Muscle of arm (tissue), 12 donors: ENCODE results near the gene MIEF1. TPM values are rescaled to one million over a fixed set of nuclear protein-coding genes. Genes with fewer than 3 reads are reported as not detected.
"Not testable (repeated sequence)": the region's sequence is repeated elsewhere in the genome, so short reads cannot be mapped to it uniquely, and the experiment has no call there.

ENCODE experiments used
- DNase-seq: peaks from one replicate; pipeline ENCODE4 v3.0.0-alpha.2; 2013
- polyA plus RNA-seq, 12 donors: library from polyadenylated mRNA; unstranded; fragments of 120-200 nt; gene quantifications; one replicate each; pipeline ENCODE4 v1.2.1, GENCODE V29; 2013; ENCODE audit not compliant: insufficient read length in 12 of 12

MIEF1 gene
- polyA plus RNA-seq, 12 donors, result 13.6 to 31.2 (median 17.8) TPM; not detected in 1

DNA sequence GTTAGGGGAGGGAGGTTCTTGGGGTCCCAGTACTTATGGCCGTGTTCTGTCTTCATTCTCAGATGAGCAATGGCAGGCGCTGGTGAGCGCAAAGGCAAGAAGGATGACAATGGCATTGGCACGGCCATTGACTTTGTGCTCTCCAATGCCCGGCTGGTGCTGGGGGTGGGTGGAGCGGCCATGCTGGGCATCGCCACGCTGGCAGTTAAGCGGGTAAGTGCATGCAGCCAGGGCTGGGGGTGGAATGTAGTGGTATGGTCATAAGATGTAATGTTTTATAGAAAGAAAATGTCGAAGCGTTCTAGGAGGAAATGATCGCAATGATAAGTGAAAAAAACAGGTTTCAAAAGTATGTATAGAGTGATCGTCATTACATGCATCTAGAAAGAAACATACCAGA, 9.1 kb downstream of the MIEF1 start:
- no peak for DNase-seq

DNA sequence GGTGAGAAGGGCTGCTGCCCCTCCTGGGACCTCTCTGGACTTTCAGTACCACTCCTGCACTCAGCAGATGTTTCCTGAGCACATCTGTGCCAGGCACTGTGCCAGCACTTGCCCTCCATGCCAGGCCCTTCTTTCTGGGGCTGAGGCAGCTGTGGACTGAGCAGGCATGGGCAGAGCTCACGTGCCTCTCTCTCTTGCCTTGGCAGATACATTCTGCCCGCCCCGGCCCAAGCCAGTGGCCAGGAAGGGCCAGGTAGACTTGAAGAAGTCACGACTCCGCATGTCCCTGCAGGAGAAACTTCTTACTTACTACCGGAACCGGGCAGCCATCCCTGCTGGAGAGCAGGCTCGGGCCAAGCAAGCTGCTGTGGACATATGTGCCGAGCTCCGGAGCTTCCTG, 9.9 kb downstream of the MIEF1 start:
- DNase-seq, result no peak

DNA sequence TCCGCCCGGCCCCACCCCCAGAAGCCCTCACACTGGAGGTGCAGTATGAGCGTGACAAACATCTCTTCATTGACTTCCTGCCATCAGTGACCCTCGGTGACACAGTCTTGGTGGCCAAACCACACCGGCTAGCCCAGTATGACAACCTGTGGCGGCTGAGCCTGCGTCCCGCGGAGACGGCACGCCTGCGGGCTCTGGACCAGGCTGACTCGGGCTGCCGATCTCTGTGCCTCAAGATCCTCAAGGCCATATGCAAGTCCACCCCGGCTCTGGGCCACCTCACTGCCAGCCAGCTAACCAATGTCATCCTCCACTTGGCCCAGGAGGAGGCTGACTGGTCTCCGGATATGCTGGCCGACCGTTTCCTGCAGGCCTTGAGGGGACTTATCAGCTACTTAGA, 11.7 kb downstream of the MIEF1 start:
- no peak for DNase-seq

DNA sequence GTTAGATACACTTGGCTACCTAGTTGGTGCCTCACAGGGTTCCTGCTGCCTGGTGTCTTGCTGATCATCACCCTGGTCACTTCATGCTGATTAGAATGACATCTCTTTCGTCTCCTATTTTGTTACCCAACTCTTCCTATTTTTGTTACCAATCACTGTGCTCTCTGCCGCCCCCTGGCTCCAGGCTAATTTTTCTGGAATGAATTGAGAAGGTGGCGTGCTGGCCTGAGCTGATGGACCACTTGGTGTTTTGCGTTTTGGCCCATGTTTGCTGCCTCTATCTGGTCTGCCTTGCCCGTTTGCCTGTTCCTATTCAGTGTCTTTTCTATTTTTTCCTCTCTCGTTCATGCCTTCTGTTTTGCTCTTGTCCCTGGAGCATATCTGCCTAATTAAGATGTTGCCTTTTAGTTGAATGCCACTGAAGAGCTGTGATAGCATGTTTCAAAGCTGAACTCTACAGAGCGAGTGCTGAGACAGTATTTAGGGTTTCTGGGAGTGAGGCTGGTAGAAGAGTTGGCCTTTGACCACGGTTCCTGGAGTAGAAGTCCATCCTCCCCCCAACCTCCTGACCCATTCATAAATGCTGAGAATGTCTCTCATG, 12.4 kb downstream of the MIEF1 start:
- DNase-seq, result no peak

DNA sequence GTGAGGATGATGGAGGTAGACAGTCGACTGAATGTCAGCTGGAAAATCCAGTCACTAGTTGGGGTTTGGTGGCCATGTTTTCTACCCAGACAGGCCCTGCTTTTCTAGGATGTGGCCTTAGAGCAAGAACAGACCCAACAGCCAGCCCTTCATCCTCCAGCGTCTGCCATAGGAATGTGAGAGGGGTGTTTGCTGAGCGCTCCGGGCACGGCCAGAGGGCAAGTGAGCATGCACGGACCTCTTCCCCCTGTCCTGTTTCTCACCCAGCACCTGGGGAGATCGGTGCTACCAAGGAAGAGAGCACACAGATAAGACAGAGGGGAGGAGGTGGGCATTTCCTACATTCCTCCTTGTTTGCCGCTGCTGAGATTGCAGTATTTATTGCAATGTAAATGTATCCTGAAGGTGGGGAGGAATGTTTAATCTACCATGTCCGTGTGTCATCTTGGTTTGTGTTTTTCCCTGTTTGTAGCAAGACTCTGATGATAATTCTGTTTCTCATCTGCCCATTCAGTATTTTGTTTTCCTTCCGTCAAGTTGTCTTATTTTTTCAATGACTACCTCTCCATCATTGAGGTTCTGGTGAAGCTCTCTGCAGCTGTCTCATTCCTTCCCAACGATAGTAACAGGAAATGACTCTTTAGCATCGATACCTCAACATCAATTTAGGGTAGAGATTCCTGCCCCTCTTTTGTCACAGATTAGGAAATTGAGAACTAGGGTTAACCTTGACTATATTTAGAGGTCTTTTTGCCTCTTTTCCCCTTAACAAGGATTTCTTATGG, 13.4 kb downstream of the MIEF1 start:
- DNase-seq, result no peak

DNA sequence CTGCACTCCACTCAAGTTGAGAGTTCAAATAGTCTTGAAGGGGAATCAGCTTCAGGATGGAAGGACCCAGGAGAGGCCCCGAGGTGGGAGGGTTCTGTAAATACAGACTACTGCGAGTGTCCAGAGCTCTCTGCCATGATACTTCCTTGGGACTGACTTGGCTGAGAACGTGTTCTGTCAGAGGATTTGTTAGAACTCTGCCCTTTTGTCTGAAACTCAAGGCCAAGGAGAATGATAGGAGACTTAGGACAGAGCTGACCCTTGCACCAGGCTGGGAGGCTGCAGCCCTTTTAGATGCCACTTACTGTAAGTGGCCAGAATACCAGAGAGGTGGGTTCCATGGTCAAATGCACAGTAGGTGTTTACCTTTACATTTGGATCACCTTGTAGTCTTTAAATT, 15.4 kb downstream of the MIEF1 start:
- no peak for DNase-seq

DNA sequence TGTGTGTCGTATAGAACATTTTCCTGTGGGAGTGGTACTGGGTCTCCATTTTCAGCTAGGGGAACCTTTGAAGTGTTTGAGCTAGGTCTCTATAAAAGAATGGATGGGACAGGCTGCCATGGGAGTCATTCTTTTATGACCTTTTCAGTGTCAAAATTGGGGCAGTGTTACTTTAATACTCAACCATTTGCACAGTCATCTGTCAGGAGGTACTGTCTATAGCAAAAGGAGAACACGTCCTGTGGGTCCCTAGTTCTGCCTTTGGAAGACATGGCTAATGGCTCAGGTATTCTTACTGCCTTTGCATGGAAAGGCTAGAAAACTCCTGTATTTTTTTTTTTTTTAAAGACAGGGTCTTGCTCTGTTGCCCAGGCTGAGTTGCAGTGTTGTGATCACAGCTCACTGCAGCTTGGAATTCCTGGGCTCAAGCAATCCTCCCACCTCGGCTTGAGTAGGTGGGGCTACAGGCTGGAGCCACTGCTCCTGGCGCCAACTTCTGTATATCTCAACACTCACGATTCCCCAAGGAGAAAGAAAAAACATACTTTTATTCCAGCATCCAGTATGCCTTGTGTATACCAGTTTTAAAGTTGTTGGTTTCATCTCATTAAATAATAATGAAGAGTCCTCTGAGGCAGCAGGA, 16.2 kb downstream of the MIEF1 start:
- no peak for DNase-seq

DNA sequence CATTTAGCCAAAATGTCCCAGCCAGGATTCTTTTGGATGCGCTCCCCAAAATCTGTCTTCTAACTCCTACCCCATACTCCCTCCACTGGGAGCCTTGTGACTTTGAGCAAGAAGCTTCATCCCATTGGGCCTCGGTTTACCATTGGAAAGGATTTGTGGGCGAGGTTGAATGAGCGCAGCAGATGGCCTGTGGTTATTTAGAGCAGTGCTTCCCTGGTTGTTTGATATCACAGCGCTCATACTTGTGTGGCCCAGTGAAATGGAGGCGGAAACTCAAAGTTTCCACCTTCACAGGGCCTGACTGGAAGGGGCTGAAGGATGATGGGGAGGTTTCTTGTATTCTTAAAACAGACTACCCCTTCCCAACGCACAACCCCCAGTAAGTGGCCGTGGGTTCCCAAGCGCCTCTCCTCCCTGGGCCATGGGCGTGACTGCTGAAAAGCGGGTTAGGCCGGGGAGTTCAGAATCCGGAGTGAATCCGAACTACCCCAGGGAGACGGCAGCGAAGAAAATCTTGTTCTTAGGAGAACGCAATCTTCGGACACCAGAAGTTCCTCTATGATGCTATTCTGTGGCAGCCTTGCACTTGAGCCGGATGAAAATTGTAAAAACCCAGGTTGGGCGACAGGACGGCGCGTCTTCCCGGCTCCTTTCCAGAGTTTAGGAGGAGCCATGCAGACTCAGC, 17.0 kb downstream of the MIEF1 start:
- DNase-seq, result no peak

DNA sequence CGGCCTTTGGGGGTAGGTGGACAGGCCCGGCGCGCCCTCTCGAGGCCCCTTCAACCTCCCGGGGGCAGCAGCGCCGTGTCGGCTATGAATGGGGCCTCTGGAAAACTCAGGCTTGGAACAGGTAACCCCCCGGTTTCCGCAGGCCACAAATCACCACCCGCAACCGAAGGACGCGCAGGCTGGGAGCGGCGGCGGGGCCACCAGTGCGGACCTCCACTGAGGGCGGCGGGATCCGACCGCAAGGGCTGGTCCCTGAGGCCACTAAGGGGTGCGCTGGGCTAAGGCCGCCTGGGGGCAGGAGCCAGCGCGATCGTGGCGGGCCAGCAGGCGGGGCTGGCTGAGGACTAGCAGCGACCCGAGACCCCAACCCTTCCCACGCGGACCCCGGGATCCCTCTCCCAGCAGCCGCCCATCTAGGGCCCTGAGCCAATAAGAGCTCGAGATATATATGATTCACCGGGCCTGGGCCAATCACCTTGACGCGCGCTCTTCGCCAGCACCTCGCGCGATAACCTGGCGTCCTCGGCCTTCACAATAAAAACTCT, 17.7 kb downstream of the MIEF1 start:
- DNase-seq, result no peak

DNA sequence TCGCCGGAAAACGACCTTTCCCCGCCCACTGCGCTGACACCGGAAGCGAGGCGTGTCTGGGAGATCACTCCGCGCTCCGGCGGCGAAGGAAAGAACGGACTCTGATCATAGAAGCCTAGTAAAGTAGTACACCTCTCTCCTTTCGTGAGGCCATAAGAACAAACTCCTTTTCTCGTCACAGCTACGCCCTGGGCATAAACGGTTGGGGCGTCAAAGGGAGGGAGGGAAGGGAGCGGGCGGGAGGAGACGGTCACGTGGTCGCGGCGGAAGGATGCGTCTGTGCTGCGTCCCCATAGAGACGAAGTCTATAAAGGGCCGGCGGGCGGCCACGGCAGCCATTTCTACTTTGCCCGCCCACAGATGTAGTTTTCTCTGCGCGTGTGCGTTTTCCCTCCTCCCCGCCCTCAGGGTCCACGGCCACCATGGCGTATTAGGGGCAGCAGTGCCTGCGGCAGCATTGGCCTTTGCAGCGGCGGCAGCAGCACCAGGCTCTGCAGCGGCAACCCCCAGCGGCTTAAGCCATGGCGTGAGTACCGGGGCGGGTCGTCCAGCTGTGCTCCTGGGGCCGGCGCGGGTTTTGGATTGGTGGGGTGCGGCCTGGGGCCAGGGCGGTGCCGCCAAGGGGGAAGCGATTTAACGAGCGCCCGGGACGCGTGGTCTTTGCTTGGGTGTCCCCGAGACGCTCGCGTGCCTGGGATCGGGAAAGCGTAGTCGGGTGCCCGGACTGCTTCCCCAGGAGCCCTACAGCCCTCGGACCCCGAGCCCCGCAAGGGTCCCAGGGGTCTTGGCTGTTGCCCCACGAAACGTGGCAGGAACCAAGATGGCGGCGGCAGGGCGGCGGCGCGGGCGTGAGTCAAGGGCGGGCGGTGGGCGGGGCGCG, 18.4 kb downstream of the MIEF1 start, which contains the start of gene ATF4:
Gene ATF4, plus strand, starts transcription at position 337 of the 880 bp plus-strand sequence. CDS start 884 bp downstream, outside the sequence.
- DNase-seq, result peak; percentile 99

DNA sequence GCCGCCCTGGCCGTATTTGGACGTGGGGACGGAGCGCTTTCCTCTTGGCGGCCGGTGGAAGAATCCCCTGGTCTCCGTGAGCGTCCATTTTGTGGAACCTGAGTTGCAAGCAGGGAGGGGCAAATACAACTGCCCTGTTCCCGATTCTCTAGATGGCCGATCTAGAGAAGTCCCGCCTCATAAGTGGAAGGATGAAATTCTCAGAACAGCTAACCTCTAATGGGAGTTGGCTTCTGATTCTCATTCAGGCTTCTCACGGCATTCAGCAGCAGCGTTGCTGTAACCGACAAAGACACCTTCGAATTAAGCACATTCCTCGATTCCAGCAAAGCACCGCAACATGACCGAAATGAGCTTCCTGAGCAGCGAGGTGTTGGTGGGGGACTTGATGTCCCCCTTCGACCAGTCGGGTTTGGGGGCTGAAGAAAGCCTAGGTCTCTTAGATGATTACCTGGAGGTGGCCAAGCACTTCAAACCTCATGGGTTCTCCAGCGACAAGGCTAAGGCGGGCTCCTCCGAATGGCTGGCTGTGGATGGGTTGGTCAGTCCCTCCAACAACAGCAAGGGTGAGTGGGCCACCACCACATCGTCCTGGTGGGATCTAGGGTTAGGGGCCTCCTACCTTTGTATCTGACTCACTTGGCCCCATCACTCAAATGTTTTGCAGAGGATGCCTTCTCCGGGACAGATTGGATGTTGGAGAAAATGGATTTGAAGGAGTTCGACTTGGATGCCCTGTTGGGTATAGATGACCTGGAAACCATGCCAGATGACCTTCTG, 19.2 kb downstream of the MIEF1 start:
- not testable (repeated sequence) for DNase-seq

DNA sequence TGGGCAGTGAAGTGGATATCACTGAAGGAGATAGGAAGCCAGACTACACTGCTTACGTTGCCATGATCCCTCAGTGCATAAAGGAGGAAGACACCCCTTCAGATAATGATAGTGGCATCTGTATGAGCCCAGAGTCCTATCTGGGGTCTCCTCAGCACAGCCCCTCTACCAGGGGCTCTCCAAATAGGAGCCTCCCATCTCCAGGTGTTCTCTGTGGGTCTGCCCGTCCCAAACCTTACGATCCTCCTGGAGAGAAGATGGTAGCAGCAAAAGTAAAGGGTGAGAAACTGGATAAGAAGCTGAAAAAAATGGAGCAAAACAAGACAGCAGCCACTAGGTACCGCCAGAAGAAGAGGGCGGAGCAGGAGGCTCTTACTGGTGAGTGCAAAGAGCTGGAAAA, 20.0 kb downstream of the MIEF1 start:
- DNase-seq, result not testable (repeated sequence)

DNA sequence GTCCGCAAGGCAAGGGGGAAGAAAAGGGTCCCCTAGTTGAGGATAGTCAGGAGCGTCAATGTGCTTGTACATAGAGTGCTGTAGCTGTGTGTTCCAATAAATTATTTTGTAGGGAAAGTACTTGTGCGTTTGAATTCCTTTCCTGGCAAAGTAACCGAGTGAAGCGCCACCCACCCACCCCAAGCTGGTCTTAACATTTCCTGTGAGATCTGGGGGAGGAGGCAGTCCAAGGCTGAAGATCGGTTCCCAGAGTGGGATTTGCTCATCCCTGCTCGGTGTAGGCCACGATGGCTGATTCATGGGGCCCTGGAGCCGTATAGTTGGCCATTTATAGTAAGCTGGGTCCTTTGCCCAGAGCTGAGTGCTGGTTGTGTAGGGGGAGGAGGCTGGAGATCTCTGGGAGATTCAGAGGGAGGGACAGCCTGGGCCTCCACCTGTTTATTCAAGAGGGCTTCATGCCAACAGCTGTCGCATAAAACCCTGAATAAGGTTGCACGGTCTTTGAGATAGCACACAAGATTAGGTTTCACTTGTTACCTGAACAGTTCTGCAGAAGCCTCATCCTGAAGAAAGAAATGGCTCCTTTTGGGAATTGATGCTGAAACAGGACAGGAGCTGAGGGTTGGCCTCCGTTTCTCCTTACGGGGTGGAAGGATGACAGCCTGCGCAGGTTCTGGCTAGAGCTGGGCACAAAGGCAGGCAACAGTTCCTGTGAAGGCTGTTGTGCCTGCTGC, 20.6 kb downstream of the MIEF1 start:
- DNase-seq, result no peak

DNA sequence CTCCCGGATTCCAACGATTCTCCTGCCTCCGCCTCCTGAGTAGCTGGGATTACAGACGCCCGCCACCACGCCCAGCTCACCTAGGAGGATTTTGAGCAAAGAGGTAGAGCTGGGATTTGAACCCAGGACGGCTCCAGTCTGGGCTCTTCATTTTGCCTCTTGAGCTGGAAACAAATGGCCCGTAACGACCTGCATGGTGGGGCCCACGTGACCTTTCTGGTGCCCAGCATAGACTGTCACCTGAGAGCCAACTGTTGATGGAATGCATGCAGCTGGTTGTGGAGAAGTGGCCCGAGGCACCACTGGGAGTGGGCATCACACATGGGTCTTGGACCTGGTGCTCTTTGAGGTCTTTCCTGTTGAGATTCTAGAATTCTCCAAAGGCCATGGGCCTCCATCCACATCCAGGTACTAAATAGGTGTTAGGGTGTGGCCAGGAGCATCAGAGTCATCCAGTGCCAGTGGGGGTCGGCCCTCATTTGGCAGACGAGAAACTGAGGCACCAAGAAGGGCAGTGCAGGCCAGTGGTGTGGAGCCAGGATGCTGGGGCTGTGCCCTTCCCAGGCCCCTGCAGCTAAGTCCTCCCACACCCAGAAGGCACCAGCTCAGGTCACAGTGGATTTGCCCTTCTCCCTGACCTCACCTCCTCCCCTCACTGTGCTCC, 22.1 kb downstream of the MIEF1 start:
- no peak for DNase-seq

DNA sequence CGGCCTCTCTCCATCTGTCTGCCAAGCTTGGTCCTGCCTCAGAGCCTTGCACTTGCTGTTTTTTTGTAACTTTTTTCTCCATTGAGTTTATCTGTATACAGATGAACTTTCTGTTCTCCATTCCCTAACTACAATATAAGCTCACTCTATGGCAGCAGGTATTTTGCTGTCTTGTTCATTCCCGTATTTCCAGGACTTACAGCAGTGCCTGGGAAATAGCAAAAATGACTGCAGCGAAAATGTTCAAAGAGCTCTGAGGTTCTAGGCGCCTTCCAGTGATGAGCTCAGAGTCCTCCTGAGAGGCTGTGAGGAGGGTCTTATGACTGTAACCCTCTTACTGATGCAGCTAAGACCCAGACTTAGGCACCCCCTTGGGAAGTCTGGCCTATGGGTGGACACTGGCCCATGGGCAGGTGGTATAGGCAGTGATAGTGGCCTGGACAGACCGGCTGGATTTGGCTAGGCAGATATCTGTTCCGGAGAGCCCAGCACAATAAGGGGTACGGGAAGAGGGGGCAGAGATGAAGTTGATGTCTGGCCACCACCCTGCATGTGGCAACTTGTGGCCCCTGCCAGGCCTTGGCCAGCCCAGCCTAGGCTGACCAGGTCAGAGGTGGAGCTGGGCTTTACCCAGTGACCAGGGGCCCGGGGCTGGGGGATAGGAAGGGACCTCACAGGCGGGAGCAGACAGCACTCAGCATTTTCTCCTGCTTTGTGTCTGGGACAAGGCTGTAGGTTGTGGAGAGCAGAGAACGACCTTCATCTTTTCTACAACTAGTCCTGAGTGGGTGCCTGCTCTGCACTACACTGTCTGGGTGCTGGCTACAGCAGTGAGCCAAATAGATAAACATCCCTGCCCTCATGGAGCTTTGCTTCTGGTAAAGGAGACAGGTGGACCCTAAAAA, 22.9 kb downstream of the MIEF1 start:
- DNase-seq, result no peak

DNA sequence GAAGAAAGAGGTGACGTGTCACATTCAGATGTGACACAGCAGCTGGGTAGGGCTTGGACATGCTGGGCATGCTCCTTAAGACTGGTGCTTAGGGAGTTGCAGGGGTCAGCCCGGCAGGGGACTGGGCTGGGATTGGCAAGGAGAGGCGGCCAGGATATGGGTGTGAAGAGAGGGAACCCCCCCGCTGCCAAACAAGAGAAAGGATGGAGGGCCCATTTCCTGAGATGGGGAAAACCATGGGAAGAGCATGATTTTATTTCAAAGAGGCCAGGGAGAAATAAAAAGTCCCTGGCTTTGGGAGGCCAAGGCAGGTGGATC, 23.5 kb downstream of the MIEF1 start:
- DNase-seq, result no peak

DNA sequence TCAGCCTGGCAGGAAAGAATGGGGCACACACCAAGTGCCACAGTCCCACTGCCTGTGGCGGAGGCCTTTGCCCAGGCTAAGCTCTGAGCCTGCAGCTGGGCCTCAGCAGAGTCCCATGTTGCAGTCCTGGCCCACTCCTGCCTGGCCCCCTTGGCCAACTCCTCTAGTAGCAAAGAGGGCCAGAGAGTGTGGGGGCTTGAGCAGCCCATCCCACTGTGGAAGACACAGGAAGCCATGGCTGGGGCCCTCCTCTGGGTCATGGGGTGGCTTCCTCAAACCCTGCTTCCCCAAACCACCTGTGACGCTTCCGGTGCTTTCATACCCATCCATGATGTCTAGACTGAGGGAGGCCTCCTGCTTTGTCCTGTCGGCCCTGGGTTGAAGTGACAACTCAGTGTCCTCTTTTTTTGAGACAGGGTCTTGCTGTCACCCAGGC, 24.7 kb downstream of the MIEF1 start:
- DNase-seq, result no peak

DNA sequence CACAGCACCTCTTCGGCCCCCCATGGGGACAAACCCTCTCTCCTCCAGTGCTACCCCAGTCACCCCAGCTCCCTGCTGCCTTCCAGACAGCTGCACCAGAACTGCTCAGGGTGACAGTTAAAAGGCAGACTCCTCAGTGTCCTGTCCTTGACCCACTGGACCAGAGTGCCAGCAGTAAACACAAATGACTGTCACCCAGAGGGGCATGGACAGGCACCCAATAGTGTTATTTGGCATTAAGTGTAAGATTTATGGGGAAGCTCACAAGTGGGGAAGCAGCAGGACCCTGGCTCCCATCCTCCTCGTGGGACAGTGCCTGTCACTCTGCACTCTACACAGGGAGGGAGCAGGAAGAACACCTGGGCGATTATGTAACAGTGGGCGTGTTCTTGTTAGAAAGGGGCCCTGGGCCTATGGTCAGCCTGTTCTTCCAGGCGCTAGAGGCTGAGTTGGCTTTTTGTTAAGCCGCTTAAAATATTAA, 25.4 kb downstream of the MIEF1 start:
- no peak for DNase-seq
